ENCODE data around the gene UNC13B.
"Not testable (repeated sequence)": the region's sequence is repeated elsewhere in the genome, so short reads cannot be mapped to it uniquely, and the experiment has no call there.

The UNC13B gene

GRCh38 chr9:35140093-35140492, 21.7 kb upstream of the UNC13B start:
- Histone ChIP-seq H3K9ac (ENCODE audit: low read depth, low read length) (no peak overlapping the region), H3K4me1 (ENCODE audit: control insufficient read depth, insufficient read depth, low read length) (no peaks in the 10 kb centered on the region), H3K36me3 (ENCODE audit: control insufficient read depth, insufficient read depth, low read length) (no peaks in the 10 kb centered on the region), H3K27me3 (ENCODE audit: control insufficient read depth, insufficient read depth, low read length) (no peaks in the 10 kb centered on the region), H3K4me3 (ENCODE audit: low read depth, low read length) (no peak overlapping the region), H3K9me3 (ENCODE audit: control insufficient read depth, insufficient read depth, low read length) (peaks cover 12% of the 10 kb centered on the region)

- H3K27me3 ChIP-seq (ENCODE audit: control insufficient read depth, insufficient read depth, low read length) = no peaks in the 10 kb centered on the region
- no peaks in the 10 kb centered on the region for H3K4me1 ChIP-seq (ENCODE audit: control insufficient read depth, insufficient read depth, low read length)
- H3K36me3 ChIP-seq (ENCODE audit: control insufficient read depth, insufficient read depth, low read length) = no peaks in the 10 kb centered on the region
- H3K9ac ChIP-seq (ENCODE audit: low read depth, low read length) = no peak overlapping the region
- peaks cover 12% of the 10 kb centered on the region for H3K9me3 ChIP-seq (ENCODE audit: control insufficient read depth, insufficient read depth, low read length)
- H3K4me3 ChIP-seq (ENCODE audit: low read depth, low read length) = no peak overlapping the region
These were observed 19.8 kb upstream of the UNC13B start for GRCh38 chr9:35142037-35142436.

- H3K27me3 ChIP-seq (ENCODE audit: control insufficient read depth, insufficient read depth, low read length); H3K9ac ChIP-seq (ENCODE audit: low read depth, low read length); H3K4me3 ChIP-seq (ENCODE audit: low read depth, low read length); H3K9me3 ChIP-seq (ENCODE audit: control insufficient read depth, insufficient read depth, low read length); H3K4me1 ChIP-seq (ENCODE audit: control insufficient read depth, insufficient read depth, low read length); H3K36me3 ChIP-seq (ENCODE audit: control insufficient read depth, insufficient read depth, low read length): not testable (repeated sequence)
These were observed 13.8 kb upstream of the UNC13B start for GRCh38 chr9:35147941-35148563.

GRCh38 chr9:35152926-35153325, 8.9 kb upstream of the UNC13B start:
- H3K4me3 ChIP-seq (ENCODE audit: low read depth, low read length) = no peak overlapping the region
- H3K9me3 ChIP-seq (ENCODE audit: control insufficient read depth, insufficient read depth, low read length) = no peaks in the 10 kb centered on the region
- no peaks in the 10 kb centered on the region for H3K27me3 ChIP-seq (ENCODE audit: control insufficient read depth, insufficient read depth, low read length)
- no peaks in the 10 kb centered on the region for H3K36me3 ChIP-seq (ENCODE audit: control insufficient read depth, insufficient read depth, low read length)
- peaks cover 6% of the 10 kb centered on the region for H3K4me1 ChIP-seq (ENCODE audit: control insufficient read depth, insufficient read depth, low read length)
- H3K9ac ChIP-seq (ENCODE audit: low read depth, low read length) = no peak overlapping the region

- Histone ChIP-seq H3K36me3 (ENCODE audit: control insufficient read depth, insufficient read depth, low read length) (no peaks in the 10 kb centered on the region), H3K4me1 (ENCODE audit: control insufficient read depth, insufficient read depth, low read length) (peaks cover 10% of the 10 kb centered on the region), H3K27me3 (ENCODE audit: control insufficient read depth, insufficient read depth, low read length) (no peaks in the 10 kb centered on the region), H3K4me3 (ENCODE audit: low read depth, low read length) (no peak overlapping the region), H3K9me3 (ENCODE audit: control insufficient read depth, insufficient read depth, low read length) (no peaks in the 10 kb centered on the region), H3K9ac (ENCODE audit: low read depth, low read length) (no peak overlapping the region)
These were observed 5.0 kb upstream of the UNC13B start for GRCh38 chr9:35156781-35157180.

- not testable (repeated sequence) for H3K27me3 ChIP-seq (ENCODE audit: control insufficient read depth, insufficient read depth, low read length); H3K9me3 ChIP-seq (ENCODE audit: control insufficient read depth, insufficient read depth, low read length); H3K9ac ChIP-seq (ENCODE audit: low read depth, low read length); H3K36me3 ChIP-seq (ENCODE audit: control insufficient read depth, insufficient read depth, low read length); H3K4me3 ChIP-seq (ENCODE audit: low read depth, low read length)
- peaks cover 10% of the 10 kb centered on the region for H3K4me1 ChIP-seq (ENCODE audit: control insufficient read depth, insufficient read depth, low read length)
These were observed 4.0 kb upstream of the UNC13B start for GRCh38 chr9:35157836-35158235.

GRCh38 chr9:35158501-35159280, 3.1 kb upstream of the UNC13B start:
- no peak overlapping the region for H3K9ac ChIP-seq (ENCODE audit: low read depth, low read length)
- no peaks in the 10 kb centered on the region for H3K36me3 ChIP-seq (ENCODE audit: control insufficient read depth, insufficient read depth, low read length)
- H3K27me3 ChIP-seq (ENCODE audit: control insufficient read depth, insufficient read depth, low read length) = no peaks in the 10 kb centered on the region
- H3K4me1 ChIP-seq (ENCODE audit: control insufficient read depth, insufficient read depth, low read length) = peaks cover 15% of the 10 kb centered on the region
- H3K9me3 ChIP-seq (ENCODE audit: control insufficient read depth, insufficient read depth, low read length) = no peaks in the 10 kb centered on the region
- no peak overlapping the region for H3K4me3 ChIP-seq (ENCODE audit: low read depth, low read length)

GRCh38 chr9:35162605-35163315, 951 bp downstream of the UNC13B start:
- Histone ChIP-seq H3K9ac (ENCODE audit: low read depth, low read length) (no peak overlapping the region), H3K36me3 (ENCODE audit: control insufficient read depth, insufficient read depth, low read length) (no peaks in the 10 kb centered on the region), H3K4me1 (ENCODE audit: control insufficient read depth, insufficient read depth, low read length) (peaks cover 9% of the 10 kb centered on the region), H3K9me3 (ENCODE audit: control insufficient read depth, insufficient read depth, low read length) (no peaks in the 10 kb centered on the region), H3K4me3 (ENCODE audit: low read depth, low read length) (peak overlapping the region; percentile 96), H3K27me3 (ENCODE audit: control insufficient read depth, insufficient read depth, low read length) (no peaks in the 10 kb centered on the region)

- Histone ChIP-seq H3K9ac (ENCODE audit: low read depth, low read length) (no peak overlapping the region), H3K9me3 (ENCODE audit: control insufficient read depth, insufficient read depth, low read length) (no peaks in the 10 kb centered on the region), H3K4me3 (ENCODE audit: low read depth, low read length) (no peak overlapping the region), H3K4me1 (ENCODE audit: control insufficient read depth, insufficient read depth, low read length) (peaks cover 5% of the 10 kb centered on the region), H3K36me3 (ENCODE audit: control insufficient read depth, insufficient read depth, low read length) (no peaks in the 10 kb centered on the region), H3K27me3 (ENCODE audit: control insufficient read depth, insufficient read depth, low read length) (no peaks in the 10 kb centered on the region)
These were observed 1.6 kb downstream of the UNC13B start for GRCh38 chr9:35163413-35163812.

GRCh38 chr9:35164711-35165110, 2.9 kb downstream of the UNC13B start:
- Histone ChIP-seq H3K36me3 (ENCODE audit: control insufficient read depth, insufficient read depth, low read length) (no peaks in the 10 kb centered on the region), H3K9ac (ENCODE audit: low read depth, low read length) (no peak overlapping the region), H3K27me3 (ENCODE audit: control insufficient read depth, insufficient read depth, low read length) (no peaks in the 10 kb centered on the region), H3K4me1 (ENCODE audit: control insufficient read depth, insufficient read depth, low read length) (peaks cover 5% of the 10 kb centered on the region), H3K4me3 (ENCODE audit: low read depth, low read length) (no peak overlapping the region), H3K9me3 (ENCODE audit: control insufficient read depth, insufficient read depth, low read length) (no peaks in the 10 kb centered on the region)

- not testable (repeated sequence) for H3K36me3 ChIP-seq (ENCODE audit: control insufficient read depth, insufficient read depth, low read length); H3K9ac ChIP-seq (ENCODE audit: low read depth, low read length); H3K4me1 ChIP-seq (ENCODE audit: control insufficient read depth, insufficient read depth, low read length); H3K4me3 ChIP-seq (ENCODE audit: low read depth, low read length); H3K27me3 ChIP-seq (ENCODE audit: control insufficient read depth, insufficient read depth, low read length); H3K9me3 ChIP-seq (ENCODE audit: control insufficient read depth, insufficient read depth, low read length)
These were observed 5.6 kb downstream of the UNC13B start for GRCh38 chr9:35167429-35167828.

GRCh38 chr9:35168963-35169362, 7.2 kb downstream of the UNC13B start:
- H3K4me3 ChIP-seq (ENCODE audit: low read depth, low read length) = no peak overlapping the region
- no peak overlapping the region for H3K9ac ChIP-seq (ENCODE audit: low read depth, low read length)
- H3K4me1 ChIP-seq (ENCODE audit: control insufficient read depth, insufficient read depth, low read length) = no peaks in the 10 kb centered on the region
- no peaks in the 10 kb centered on the region for H3K36me3 ChIP-seq (ENCODE audit: control insufficient read depth, insufficient read depth, low read length)
- no peaks in the 10 kb centered on the region for H3K27me3 ChIP-seq (ENCODE audit: control insufficient read depth, insufficient read depth, low read length)
- H3K9me3 ChIP-seq (ENCODE audit: control insufficient read depth, insufficient read depth, low read length) = no peaks in the 10 kb centered on the region
